ENCODE results near the gene KIF1B.

- TF ChIP-seq CTCF (conservative IDR thresholded peaks at IDR 0.05) (no peak), EZH2 (IDR thresholded peaks at IDR 0.05; ENCODE audit: low read depth) (no peak)
These were observed 30.8 kb upstream of the KIF1B start for GRCh38 chr1:10179406-10180091.
